Cardiac atrium fibroblast (primary cell): Measurements from ENCODE around the gene RABEP2. TPM values are rescaled to one million over a fixed set of nuclear protein-coding genes. Genes with fewer than 3 reads are reported as not detected.

ENCODE experiments used
- total RNA-seq: library from RNA; depleted of rRNA; stranded (reverse); fragments of >200 nt; gene quantifications from 2 replicates; pipeline ENCODE4 v1.2.3, GENCODE V29; 2015

The RABEP2 gene, protein sequence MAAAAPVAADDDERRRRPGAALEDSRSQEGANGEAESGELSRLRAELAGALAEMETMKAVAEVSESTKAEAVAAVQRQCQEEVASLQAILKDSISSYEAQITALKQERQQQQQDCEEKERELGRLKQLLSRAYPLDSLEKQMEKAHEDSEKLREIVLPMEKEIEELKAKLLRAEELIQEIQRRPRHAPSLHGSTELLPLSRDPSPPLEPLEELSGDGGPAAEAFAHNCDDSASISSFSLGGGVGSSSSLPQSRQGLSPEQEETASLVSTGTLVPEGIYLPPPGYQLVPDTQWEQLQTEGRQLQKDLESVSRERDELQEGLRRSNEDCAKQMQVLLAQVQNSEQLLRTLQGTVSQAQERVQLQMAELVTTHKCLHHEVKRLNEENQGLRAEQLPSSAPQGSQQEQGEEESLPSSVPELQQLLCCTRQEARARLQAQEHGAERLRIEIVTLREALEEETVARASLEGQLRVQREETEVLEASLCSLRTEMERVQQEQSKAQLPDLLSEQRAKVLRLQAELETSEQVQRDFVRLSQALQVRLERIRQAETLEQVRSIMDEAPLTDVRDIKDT
- 18.6 and 27.1 TPM in 2 replicates for total RNA-seq

DNA sequence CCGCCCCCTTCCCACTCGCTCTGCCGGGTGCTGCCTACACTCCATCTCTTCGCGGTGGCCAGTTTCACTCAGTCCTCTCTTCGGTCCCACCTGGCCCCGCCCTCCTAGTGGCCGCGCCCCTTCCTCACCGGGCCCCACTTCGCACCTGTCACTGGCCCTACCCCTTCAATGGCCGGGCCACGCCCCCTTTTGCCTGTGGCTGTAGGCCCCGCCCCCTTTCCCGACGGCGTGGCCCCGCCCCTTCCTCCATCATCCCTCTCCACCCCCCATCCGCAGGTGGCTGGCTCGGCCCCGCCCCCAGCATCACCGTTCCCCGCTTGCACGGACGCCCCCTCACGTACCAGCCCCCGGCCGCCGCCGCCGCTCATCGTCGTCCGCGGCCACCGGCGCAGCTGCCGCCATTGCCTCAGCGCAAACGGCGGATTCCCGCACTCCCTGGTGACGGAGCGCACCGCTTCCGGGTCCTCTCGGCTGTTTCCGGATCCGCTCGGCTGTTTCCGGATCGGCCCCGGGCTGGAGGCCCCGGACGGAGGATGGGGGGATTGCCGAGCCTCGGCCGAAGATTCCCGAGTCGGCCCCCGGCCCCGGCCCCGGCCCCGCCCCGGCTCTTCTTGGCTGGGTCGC is at the start of gene RABEP2:
Gene RABEP2 (minus strand): TSS at position 477 of the 624 bp plus-strand sequence. CDS start 75 bp downstream, at position 402.

DNA sequence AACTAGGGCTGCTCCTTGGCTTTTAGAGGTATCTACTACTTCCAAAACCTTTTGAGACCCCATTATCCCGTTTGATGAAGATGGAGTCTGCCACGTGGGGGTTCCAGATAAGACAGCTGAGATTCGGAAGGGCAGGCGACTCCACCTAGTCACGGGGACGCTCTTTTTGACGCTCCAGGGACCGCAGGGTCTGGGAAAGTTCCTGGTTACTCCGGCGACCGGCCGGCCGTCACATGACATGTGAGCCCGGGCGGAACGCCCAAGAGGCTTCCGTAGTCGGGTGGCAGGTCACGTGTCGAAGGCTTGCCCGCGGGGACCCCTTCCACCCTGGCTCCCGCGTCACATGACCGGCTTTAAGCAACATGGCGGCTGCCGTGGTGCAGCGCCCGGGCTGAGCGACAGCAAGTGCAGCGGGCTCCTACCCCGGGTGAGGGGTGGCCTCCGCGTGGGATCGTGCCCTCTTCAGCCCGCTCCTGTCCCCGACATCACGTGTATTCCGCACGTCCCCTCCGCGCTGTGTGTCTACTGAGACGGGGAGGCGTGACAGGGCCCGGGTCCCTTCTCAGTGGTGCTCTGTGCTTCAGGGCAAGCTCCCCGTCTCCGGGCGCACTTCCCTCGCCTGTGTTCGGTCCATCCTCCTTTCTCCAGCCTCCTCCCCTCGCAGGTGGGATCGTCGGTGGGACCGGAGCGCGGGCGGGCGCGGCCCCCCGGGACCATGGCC is 49.6 kb upstream of the RABEP2 start, which contains the start of gene SPNS1:
Gene SPNS1 (plus strand): TSS at position 342 of the 721 bp plus-strand sequence. CDS start 374 bp downstream, at position 716.

DNA sequence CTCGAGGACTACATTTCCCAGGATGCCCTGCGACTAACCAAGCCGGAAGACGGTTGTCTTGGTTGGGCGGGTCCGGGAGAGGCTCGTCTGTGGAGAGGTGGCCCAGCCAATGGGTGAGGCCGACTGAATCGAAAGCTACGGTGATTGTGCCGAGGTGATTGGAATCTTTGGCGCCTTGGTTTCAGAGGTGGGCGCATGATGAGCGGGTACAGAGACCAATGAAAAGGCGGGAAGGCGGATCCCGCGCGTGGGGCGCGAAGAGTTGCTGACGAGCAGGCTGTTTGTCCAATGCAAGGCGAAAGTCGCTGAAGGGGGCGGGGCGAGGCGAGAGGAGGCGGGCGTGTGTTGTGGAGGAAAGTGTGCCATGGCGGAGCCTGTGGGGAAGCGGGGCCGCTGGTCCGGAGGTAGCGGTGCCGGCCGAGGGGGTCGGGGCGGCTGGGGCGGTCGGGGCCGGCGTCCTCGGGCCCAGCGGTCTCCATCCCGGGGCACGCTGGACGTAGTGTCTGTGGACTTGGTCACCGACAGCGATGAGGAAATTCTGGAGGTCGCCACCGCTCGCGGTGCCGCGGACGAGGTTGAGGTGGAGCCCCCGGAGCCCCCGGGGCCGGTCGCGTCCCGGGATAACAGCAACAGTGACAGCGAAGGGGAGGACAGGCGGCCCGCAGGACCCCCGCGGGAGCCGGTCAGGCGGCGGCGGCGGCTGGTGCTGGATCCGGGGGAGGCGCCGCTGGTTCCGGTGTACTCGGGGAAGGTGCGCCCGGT is 25.8 kb upstream of the RABEP2 start, which contains the start of gene NFATC2IP:
Gene NFATC2IP (plus strand): TSS at position 290 of the 762 bp plus-strand sequence. CDS start 75 bp downstream, at position 365.

DNA sequence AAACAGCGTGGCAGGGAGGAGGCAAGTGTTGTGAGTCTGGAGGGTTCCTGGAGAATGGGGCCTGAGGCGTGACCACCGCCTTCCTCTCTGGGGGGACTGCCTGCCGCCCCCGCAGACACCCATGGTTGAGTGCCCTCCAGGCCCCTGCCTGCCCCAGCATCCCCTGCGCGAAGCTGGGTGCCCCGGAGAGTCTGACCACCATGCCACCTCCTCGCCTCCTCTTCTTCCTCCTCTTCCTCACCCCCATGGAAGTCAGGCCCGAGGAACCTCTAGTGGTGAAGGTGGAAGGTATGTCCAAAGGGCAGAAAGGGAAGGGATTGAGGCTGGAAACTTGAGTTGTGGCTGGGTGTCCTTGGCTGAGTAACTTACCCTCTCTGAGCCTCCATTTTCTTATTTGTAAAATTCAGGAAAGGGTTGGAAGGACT is 6.8 kb upstream of the RABEP2 start, which contains the start of gene CD19:
Gene CD19 (plus strand): TSS at position 171 of the 425 bp plus-strand sequence. CDS start 30 bp downstream, at position 201.

DNA sequence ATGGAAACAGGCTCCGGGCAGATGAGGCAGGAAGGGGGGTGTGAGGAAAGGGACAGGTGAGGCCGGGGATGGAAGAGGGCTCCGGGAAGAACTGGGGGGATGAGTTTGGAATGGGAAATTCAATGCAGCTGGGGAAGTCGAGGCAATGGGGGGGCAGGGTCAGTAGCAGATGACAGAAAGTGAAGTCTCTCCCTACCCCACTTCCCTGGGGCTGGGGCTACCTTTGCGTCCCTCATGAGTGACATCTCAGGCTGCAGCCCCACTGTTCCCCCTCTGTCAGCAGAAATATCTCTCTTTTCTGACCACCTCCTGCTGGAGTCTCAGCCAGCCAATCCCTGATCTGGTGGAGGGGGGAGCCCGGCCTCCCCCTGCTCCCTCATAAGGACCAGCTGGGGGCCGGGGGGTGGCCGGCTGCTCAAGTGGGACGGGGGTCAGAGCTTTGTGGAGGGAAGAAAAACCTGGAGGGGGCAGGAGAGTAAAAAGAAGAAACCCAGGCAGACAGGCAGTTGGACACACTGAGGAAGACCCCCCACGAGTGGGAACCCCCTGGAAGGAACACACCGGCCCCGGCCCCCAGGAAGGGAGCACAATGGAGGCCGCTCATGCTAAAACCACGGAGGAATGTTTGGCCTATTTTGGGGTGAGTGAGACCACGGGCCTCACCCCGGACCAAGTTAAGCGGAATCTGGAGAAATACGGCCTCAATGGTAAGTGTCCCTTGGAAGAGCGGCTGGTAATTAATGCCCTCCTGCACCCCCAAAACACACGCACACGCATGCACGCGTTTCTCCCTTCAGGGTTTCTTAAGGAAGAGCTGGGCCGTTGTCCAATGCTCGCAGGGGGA is 46.7 kb downstream of the RABEP2 start, which contains the start of gene ATP2A1:
Gene ATP2A1 (plus strand): TSS at position 406 of the 844 bp plus-strand sequence. CDS start 184 bp downstream, at position 590.

Other genes with a start within 250 kb of the RABEP2 start
- 156 and 183 TPM in 2 replicates for gene EIF3C, start 213.8 kb downstream of the RABEP2 start, total RNA-seq
- gene NPIPB9, start 173.5 kb downstream of the RABEP2 start, total RNA-seq, result not detected in 2 replicates
- 35.6 and 58.0 TPM in 2 replicates for gene ATXN2L, start 102.2 kb downstream of the RABEP2 start, total RNA-seq
- 101 and 102 TPM in 2 replicates for gene TUFM, start 78.9 kb downstream of the RABEP2 start, total RNA-seq
- gene SH2B1, start 61.4 kb downstream of the RABEP2 start, total RNA-seq, result 19.8 and 31.4 TPM in 2 replicates
- gene ATP2A1, start 46.8 kb downstream of the RABEP2 start, total RNA-seq, result under 0.01 TPM in 1 of 2 replicates, not detected in the other
- gene CD19, start 6.7 kb upstream of the RABEP2 start, total RNA-seq, result 1.3 TPM in 1 of 2 replicates, not detected in the other
- gene NFATC2IP, start 25.7 kb upstream of the RABEP2 start, total RNA-seq, result 12.2 and 13.0 TPM in 2 replicates
- 50.9 and 56.7 TPM in 2 replicates for gene SPNS1, start 49.5 kb upstream of the RABEP2 start, total RNA-seq
- gene LAT, start 59.8 kb upstream of the RABEP2 start, total RNA-seq, result 0.49 and 1.1 TPM in 2 replicates